Camera-type eye (tissue), 1 donor: ENCODE measurements around the gene SERTM2. TPM values are rescaled to one million over a fixed set of nuclear protein-coding genes. Genes with fewer than 3 reads are reported as not detected.

Experiments
- total RNA-seq: library from RNA; depleted of rRNA; stranded (reverse); fragments of >200 nt; gene quantifications from one replicate; pipeline ENCODE4 v1.2.3, GENCODE V29; 2014

The SERTM2 gene
- total RNA-seq: 2.4 TPM

DNA sequence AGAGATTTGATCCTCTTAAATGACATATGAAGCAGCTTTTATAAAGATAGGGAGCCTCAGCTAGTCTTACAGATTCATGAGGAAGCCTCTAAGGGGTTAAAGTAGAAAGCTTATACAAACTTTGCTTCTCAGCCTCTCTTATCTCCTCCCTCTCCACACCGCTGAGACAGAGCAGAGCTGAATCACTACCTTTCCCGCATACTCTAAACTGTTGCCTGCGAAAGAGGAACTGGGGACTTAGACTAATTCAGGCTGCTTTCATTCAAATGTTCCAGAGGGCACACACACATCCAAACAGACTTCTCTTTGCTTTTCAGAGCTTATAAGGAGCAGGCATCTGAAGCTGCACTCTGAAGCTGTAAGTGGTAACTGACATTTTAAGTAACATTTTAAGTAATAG lies at the start of gene SERTM2:
Gene SERTM2 (plus strand): TSS at position 169 of the 400 bp plus-strand sequence. CDS start 7,213 bp downstream, outside the sequence.

Other genes starting within 250 kb of the SERTM2 start
- 67.9 TPM for gene CAPN6, start 241.2 kb upstream of the SERTM2 start, total RNA-seq
- 31.3 TPM for gene DCX, start 99.5 kb upstream of the SERTM2 start, total RNA-seq
- gene ALG13, start 169.5 kb downstream of the SERTM2 start, total RNA-seq: 67.1 TPM